Endothelial cell of umbilical vein (primary cell): Measurements from ENCODE around the gene LOXHD1. TPM values are rescaled to one million over a fixed set of nuclear protein-coding genes. Genes with fewer than 3 reads are reported as not detected.

ENCODE experiments used
- BruUV-seq: library from RNA; stranded (reverse); fragments of 400-500 nt; replicated peaks from 2 replicates; lab custom pipeline; 2021; lab: Mats Ljungman, UMichigan
- CTCF ChIA-PET: fragments of 300-600, 350-600 bp; sonication (Branson Sonifier 250); formaldehyde crosslinking; loops from one replicate; lab custom pipeline; 2021; ENCODE audit warnings: antibody characterized with exemption, inconsistent platforms; lab: Charles Lee
- POLR2A ChIA-PET: fragments of 300-600, 350-600 bp; sonication (Branson Sonifier 250); formaldehyde crosslinking; loops from one replicate; lab custom pipeline; 2021; ENCODE audit warnings: antibody characterized with exemption, inconsistent platforms; lab: Charles Lee
- DNase-seq: peaks from one replicate; pipeline ENCODE4 v3.0.0-alpha.2; 2011; ENCODE audit warnings: low read depth, low spot score
- FAIRE-seq: peaks from 2 replicates; lab custom pipeline; 2011; peaks lifted over from hg19 to GRCh38; lab: Jason Lieb, UNC
- H2AFZ ChIP-seq: 2 replicates; pipeline ENCODE4 v1.6.0; 2012; ENCODE audit warnings: low read depth, low read length, control low read depth, inconsistent platforms
- H3K27ac ChIP-seq: 2 replicates; pipeline ENCODE4 v1.5.1; 2011; ENCODE audit warnings: low read depth, mild to moderate bottlenecking, control low read depth, low read length, moderate library complexity; ENCODE audit not compliant: insufficient read depth
- H3K27me3 ChIP-seq, 2 experiments: 2 replicates each; pipeline versions ENCODE4 v1.6.0 to v1.6.1; 2011; ENCODE audit warnings: low read length in 2 of 2, mixed read lengths in 1 of 2; ENCODE audit not compliant: control insufficient read depth in 2 of 2, insufficient read depth in 2 of 2
- H3K36me3 ChIP-seq, 2 experiments: 2 replicates in 1 of 2; 3 replicates in 1 of 2; pipeline ENCODE4 v1.5.1; 2011; ENCODE audit warnings: low read length in 2 of 2, mild to moderate bottlenecking in 1 of 2, moderate library complexity in 1 of 2; ENCODE audit not compliant: control insufficient read depth in 2 of 2, insufficient read depth in 2 of 2; ENCODE audit errors: extremely low read depth in 1 of 2
- H3K4me1 ChIP-seq: 3 replicates; pipeline ENCODE4 v1.5.1; 2011; ENCODE audit warnings: mild to moderate bottlenecking, low read length; ENCODE audit not compliant: control insufficient read depth, insufficient read depth; ENCODE audit errors: extremely low read depth
- H3K4me2 ChIP-seq: 2 replicates; pipeline ENCODE4 v1.6.1; 2011; ENCODE audit warnings: low read length, control low read depth, mixed read lengths; ENCODE audit not compliant: insufficient read depth
- H3K4me3 ChIP-seq, 3 experiments: fragments of 200-600 bp in 1 of 3; sonication (generic), shearing (Covaris generic) in 1 of 3; replicated peaks in 1 of 3; 2 replicates each; pipeline ENCODE4 v1.5.1; 2011 to 2016; ENCODE audit warnings: control low read depth in 3 of 3, low read length in 3 of 3, mild to moderate bottlenecking in 2 of 3, inconsistent platforms in 1 of 3, low read depth in 1 of 3, moderate library complexity in 1 of 3; ENCODE audit not compliant: insufficient read depth in 1 of 3
- H3K79me2 ChIP-seq: 2 replicates; pipeline ENCODE4 v1.6.0; 2012; ENCODE audit warnings: low read length, inconsistent platforms; ENCODE audit not compliant: control insufficient read depth, insufficient read depth
- H3K9ac ChIP-seq: replicated peaks from 2 replicates; pipeline ENCODE3; 2011; ENCODE audit warnings: low read length, control low read depth; ENCODE audit not compliant: insufficient read depth; ENCODE audit errors: extremely low read depth
- H3K9me1 ChIP-seq: replicated peaks from 3 replicates; pipeline ENCODE4 v1.6.0; 2011; ENCODE audit warnings: mild to moderate bottlenecking, low read length; ENCODE audit not compliant: control insufficient read depth, insufficient read depth; ENCODE audit errors: extremely low read depth
- H3K9me3 ChIP-seq: replicated peaks from 2 replicates; pipeline ENCODE4 v1.5.1; 2012; ENCODE audit warnings: low read length, inconsistent platforms; ENCODE audit not compliant: control insufficient read depth, insufficient read depth
- H4K20me1 ChIP-seq: replicated peaks from 2 replicates; pipeline ENCODE3; 2011; ENCODE audit warnings: mild to moderate bottlenecking, low read length; ENCODE audit not compliant: control insufficient read depth, insufficient read depth; ENCODE audit errors: extremely low read depth
- EZH2 ChIP-seq: IDR thresholded peaks from 2 replicates; pipeline ENCODE4 v1.6.1; 2012; ENCODE audit warnings: borderline replicate concordance, low read depth, mild to moderate bottlenecking, moderate library complexity, low read length, inconsistent platforms; ENCODE audit not compliant: severe bottlenecking
- FOS ChIP-seq: IDR thresholded peaks from 2 replicates; pipeline ENCODE4 v1.6.1; 2011; ENCODE audit warnings: mild to moderate bottlenecking, low read length, moderate library complexity, borderline replicate concordance; ENCODE audit not compliant: insufficient read depth
- GATA2 ChIP-seq: IDR thresholded peaks from 2 replicates; pipeline ENCODE4 v1.7.0; 2011; ENCODE audit warnings: low read depth, mild to moderate bottlenecking, moderate library complexity, mixed read lengths, low read length; ENCODE audit not compliant: insufficient read length, insufficient read depth
- JUN ChIP-seq: IDR thresholded peaks from 2 replicates; pipeline ENCODE4 v1.6.1; 2011; ENCODE audit warnings: borderline replicate concordance, low read depth; ENCODE audit not compliant: insufficient read length, insufficient read depth
- MYC ChIP-seq: IDR thresholded peaks from one replicate; pipeline ENCODE4 v1.6.1; 2011; ENCODE audit warnings: mild to moderate bottlenecking, low read depth, low read length
- POLR2A ChIP-seq: IDR thresholded peaks from 2 replicates; pipeline ENCODE4 v1.6.1; 2012; ENCODE audit warnings: low read depth, mild to moderate bottlenecking, control low read depth, low read length
- POLR2AphosphoS5 ChIP-seq: IDR thresholded peaks from 2 replicates; pipeline ENCODE4 v1.6.1; 2012; ENCODE audit warnings: low read depth, mild to moderate bottlenecking, control low read depth, low read length, moderate library complexity; ENCODE audit not compliant: insufficient read depth
- dilution Hi-C: fragments of 300-500 bp; cut with MboI; formaldehyde crosslinking; loops from one replicate; pipeline ENCODE4 v1.15.0; 2019; ENCODE audit warnings: low sequenced_read_pairs; ENCODE audit not compliant: extremely low pct_ligation_motif_present
- intact Hi-C: fragments of 100-400 bp; cut with micrococcal nuclease; formaldehyde crosslinking; loops from one replicate; pipeline ENCODE4 v1.10.0; 2022
- polyA plus RNA-seq, 4 experiments: library from polyadenylated mRNA; depleted of rRNA in 3 of 4; stranded (reverse) in 3 of 4; unstranded in 1 of 4; fragments of >200 nt; gene quantifications; 2 replicates each; pipeline versions ENCODE4 v1.2.1 to v1.2.3, GENCODE V29; 2011 to 2012; ENCODE audit warnings: missing spikeins in 1 of 4
- total RNA-seq: library from RNA; stranded (reverse); gene quantifications from 2 replicates; pipeline ENCODE4 v1.2.3, GENCODE V29; 2021
- TF ChIP-seq, protein P1 (sequence below): IDR thresholded peaks from 2 replicates; pipeline ENCODE4 v1.6.1; 2011; ENCODE audit not compliant: insufficient read depth, insufficient read length
- TF ChIP-seq, protein P2 (sequence below), 2 donors: IDR thresholded peaks; 1 replicate in 1 of 2; 2 replicates in 1 of 2; pipeline ENCODE4 v1.5.1; 2011; ENCODE audit warnings: low read length in 2 of 2, mild to moderate bottlenecking in 2 of 2, moderate library complexity in 2 of 2, control low read depth in 1 of 2, inconsistent platforms in 1 of 2, low read depth in 1 of 2; ENCODE audit not compliant: insufficient read depth in 1 of 2; ENCODE audit errors: extremely low read depth in 1 of 2

LOXHD1 gene
- total and polyA plus RNA-seq, 2 donors (not counting 3 experiments of a cell fraction or from before 2014, with no cell fraction given): not detected

DNA sequence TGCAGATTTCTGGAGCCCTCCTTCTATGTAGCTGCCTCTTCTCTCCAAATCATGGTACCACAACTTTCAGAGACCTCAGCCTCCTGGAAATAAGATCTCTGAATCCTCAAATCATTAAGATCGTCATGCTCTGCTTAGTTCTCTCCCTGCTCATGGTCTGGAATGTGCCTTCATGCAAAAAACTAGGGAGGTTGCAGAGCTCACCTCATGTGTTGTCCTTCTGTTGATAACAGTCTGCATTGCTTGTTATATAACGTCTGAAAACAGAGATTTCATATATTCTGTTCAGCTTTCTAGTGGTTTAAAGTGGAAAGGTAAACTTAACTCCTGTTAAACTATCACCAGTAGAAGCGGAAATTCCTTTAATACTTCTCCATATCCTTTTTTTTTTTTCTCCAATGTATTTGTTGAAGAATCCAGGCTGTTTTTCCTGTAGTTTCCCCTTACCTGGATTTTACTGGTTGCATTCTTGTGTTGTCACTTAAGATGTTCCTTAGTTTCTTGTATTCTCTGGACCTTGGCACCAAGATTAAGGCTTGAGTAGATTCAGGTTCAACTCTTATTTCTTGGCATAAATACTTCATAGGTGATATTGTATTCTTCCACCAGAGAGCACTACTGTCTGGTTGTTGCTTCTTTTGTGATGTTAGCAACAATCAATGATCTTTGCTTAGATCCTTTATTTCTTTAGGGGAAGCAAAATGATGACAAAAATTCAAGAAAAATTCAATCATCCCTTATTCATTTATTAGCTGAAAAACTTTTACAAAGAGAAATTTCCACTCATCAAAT lies 211.3 kb downstream of the LOXHD1 start:
- Histone ChIP-seq H3K9ac (no peak overlapping the region), H3K4me1 (no peaks in the 10 kb centered on the region), H3K27me3 (no peaks in the 10 kb centered on the region), H3K36me3 (no peaks in the 10 kb centered on the region), H3K4me2 (no peak overlapping the region), H3K4me3 (no peak overlapping the region), H3K9me3 (no peaks in the 10 kb centered on the region), H4K20me1 (no peaks in the 10 kb centered on the region), H3K9me1 (no peaks in the 10 kb centered on the region), H3K27ac (no peak overlapping the region), H3K79me2 (no peaks in the 10 kb centered on the region), H2AFZ (no peak overlapping the region)
- BruUV-seq: no TSS peak
- CTCF ChIA-PET: no interaction called here
- intact Hi-C loops (no loop called here), dilution Hi-C loops (no loop called here)
- no peak for DNase-seq
- no peak for FAIRE-seq
- TF ChIP-seq POLR2A: no peak
- no peak for TF ChIP-seq FOS
- TF ChIP-seq MYC: no peak
- TF ChIP-seq JUN: no peak
- TF ChIP-seq GATA2: no peak
- TF ChIP-seq, protein P1, sequence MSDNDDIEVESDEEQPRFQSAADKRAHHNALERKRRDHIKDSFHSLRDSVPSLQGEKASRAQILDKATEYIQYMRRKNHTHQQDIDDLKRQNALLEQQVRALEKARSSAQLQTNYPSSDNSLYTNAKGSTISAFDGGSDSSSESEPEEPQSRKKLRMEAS: no peak
- TF ChIP-seq EZH2: no peak
- TF ChIP-seq, protein P2, sequence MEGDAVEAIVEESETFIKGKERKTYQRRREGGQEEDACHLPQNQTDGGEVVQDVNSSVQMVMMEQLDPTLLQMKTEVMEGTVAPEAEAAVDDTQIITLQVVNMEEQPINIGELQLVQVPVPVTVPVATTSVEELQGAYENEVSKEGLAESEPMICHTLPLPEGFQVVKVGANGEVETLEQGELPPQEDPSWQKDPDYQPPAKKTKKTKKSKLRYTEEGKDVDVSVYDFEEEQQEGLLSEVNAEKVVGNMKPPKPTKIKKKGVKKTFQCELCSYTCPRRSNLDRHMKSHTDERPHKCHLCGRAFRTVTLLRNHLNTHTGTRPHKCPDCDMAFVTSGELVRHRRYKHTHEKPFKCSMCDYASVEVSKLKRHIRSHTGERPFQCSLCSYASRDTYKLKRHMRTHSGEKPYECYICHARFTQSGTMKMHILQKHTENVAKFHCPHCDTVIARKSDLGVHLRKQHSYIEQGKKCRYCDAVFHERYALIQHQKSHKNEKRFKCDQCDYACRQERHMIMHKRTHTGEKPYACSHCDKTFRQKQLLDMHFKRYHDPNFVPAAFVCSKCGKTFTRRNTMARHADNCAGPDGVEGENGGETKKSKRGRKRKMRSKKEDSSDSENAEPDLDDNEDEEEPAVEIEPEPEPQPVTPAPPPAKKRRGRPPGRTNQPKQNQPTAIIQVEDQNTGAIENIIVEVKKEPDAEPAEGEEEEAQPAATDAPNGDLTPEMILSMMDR (IDR thresholded peaks at IDR 0.05; ENCODE audit: extremely low read depth in 1 of 2, insufficient read depth in 1 of 2, low read depth in 1 of 2, low read length in 2 of 2): no peak
- TF ChIP-seq POLR2AphosphoS5: no peak
- POLR2A ChIA-PET: no interaction called here
